ENCODE measurements around the gene EHMT1.

Gene EHMT1

GRCh38 chr9:137837345-137838278 lies 218.8 kb downstream of the EHMT1 start:
- Histone ChIP-seq H3K9me3 (ENCODE audit: control insufficient read depth, low read length) (no peaks in the 10 kb centered on the region), H3K14ac (ENCODE audit: low read length in 2 of 2) (no peak overlapping the region), H3K4me3 (ENCODE audit: insufficient read depth in 1 of 2, low read depth in 1 of 2, low read length in 2 of 2) (no peak overlapping the region), H3K9ac (ENCODE audit: low read length) (no peak overlapping the region), H3K27ac (ENCODE audit: low read length, poor library complexity, severe bottlenecking) (no peak overlapping the region), H2BK15ac (ENCODE audit: low read depth, poor library complexity, severe bottlenecking) (no peak overlapping the region), H3K4me2 (ENCODE audit: low read length, poor library complexity, severe bottlenecking) (no peak overlapping the region), H3K18ac (ENCODE audit: low read depth in 1 of 2, low read length in 2 of 2) (no peak overlapping the region), H2BK5ac (ENCODE audit: low read depth, low read length, poor library complexity, severe bottlenecking) (no peak overlapping the region), H3K79me1 (replicated peaks; ENCODE audit: low read length, poor library complexity, severe bottlenecking) (peaks cover 33% of the 10 kb centered on the region), H4K8ac (ENCODE audit: low read length) (no peak overlapping the region), H3K4ac (ENCODE audit: low read depth in 1 of 2, low read length in 2 of 2) (no peak overlapping the region), H3K27me3 (ENCODE audit: control insufficient read depth in 1 of 2, insufficient read depth in 1 of 2, low read length in 2 of 2) (no peaks in the 10 kb centered on the region), H3K36me3 (ENCODE audit: control insufficient read depth in 1 of 2, insufficient read depth in 2 of 2, low read depth in 1 of 2, low read length in 2 of 2) (peaks cover 46 to 55% of the 10 kb centered on the region in 2 experiments), H3K4me1 (ENCODE audit: control insufficient read depth, insufficient read depth, low read depth, low read length) (no peaks in the 10 kb centered on the region), H2AK5ac (ENCODE audit: low read length, severe bottlenecking) (no peak overlapping the region), H3K23ac (ENCODE audit: low read length in 2 of 2) (no peak overlapping the region), H2AFZ (ENCODE audit: low read depth, low read length) (no peak overlapping the region), H2BK120ac (ENCODE audit: low read depth, low read length) (no peak overlapping the region), H2BK12ac (ENCODE audit: low read length in 2 of 2) (no peak overlapping the region), H4K91ac (ENCODE audit: low read length) (no peak overlapping the region)
- no peak for DNase-seq
- WGBS: 94% methylated on average over 15 of the region's 20 CpGs

- Histone ChIP-seq H2AK5ac (ENCODE audit: low read length, severe bottlenecking) (no peak overlapping the region), H3K27me3 (ENCODE audit: control insufficient read depth in 1 of 2, insufficient read depth in 1 of 2, low read length in 2 of 2) (no peaks in the 10 kb centered on the region), H3K79me1 (replicated peaks; ENCODE audit: low read length, poor library complexity, severe bottlenecking) (peaks cover 24% of the 10 kb centered on the region), H2BK12ac (ENCODE audit: low read length in 2 of 2) (no peak overlapping the region), H2BK15ac (ENCODE audit: low read depth, poor library complexity, severe bottlenecking) (no peak overlapping the region), H3K4me1 (ENCODE audit: control insufficient read depth, insufficient read depth, low read depth, low read length) (no peaks in the 10 kb centered on the region), H4K91ac (ENCODE audit: low read length) (no peak overlapping the region), H3K27ac (ENCODE audit: low read length, poor library complexity, severe bottlenecking) (no peak overlapping the region), H3K36me3 (ENCODE audit: control insufficient read depth in 1 of 2, insufficient read depth in 2 of 2, low read depth in 1 of 2, low read length in 2 of 2) (peaks cover 37 to 46% of the 10 kb centered on the region in 2 experiments), H3K4me2 (ENCODE audit: low read length, poor library complexity, severe bottlenecking) (no peak overlapping the region), H3K14ac (ENCODE audit: low read length in 2 of 2) (no peak overlapping the region), H3K9ac (ENCODE audit: low read length) (no peak overlapping the region), H4K8ac (ENCODE audit: low read length) (no peak overlapping the region), H3K18ac (ENCODE audit: low read depth in 1 of 2, low read length in 2 of 2) (no peak overlapping the region), H3K9me3 (ENCODE audit: control insufficient read depth, low read length) (no peaks in the 10 kb centered on the region), H3K4me3 (ENCODE audit: insufficient read depth in 1 of 2, low read depth in 1 of 2, low read length in 2 of 2) (no peak overlapping the region), H2BK120ac (ENCODE audit: low read depth, low read length) (no peak overlapping the region), H3K4ac (ENCODE audit: low read depth in 1 of 2, low read length in 2 of 2) (no peak overlapping the region), H3K23ac (ENCODE audit: low read length in 2 of 2) (no peak overlapping the region), H2AFZ (ENCODE audit: low read depth, low read length) (no peak overlapping the region), H2BK5ac (ENCODE audit: low read depth, low read length, poor library complexity, severe bottlenecking) (no peak overlapping the region)
- WGBS: 98% methylated on average over 9 of the region's 10 CpGs
- DNase-seq: no peak
These were observed 219.8 kb downstream of the EHMT1 start for GRCh38 chr9:137838576-137838975.

GRCh38 chr9:137843355-137843754 lies 224.6 kb downstream of the EHMT1 start:
- Histone ChIP-seq H3K4me3 (ENCODE audit: insufficient read depth in 1 of 2, low read depth in 1 of 2, low read length in 2 of 2) (no peak overlapping the region), H3K27ac (ENCODE audit: low read length, poor library complexity, severe bottlenecking) (no peak overlapping the region)
- WGBS: 86% methylated on average over 9 of the region's 9 CpGs

GRCh38 chr9:137851516-137852267 lies 232.9 kb downstream of the EHMT1 start:
- no peaks in the 10 kb centered on the region for H3K79me1 ChIP-seq (replicated peaks; ENCODE audit: low read length, poor library complexity, severe bottlenecking)
- no peak overlapping the region for H3K4me3 ChIP-seq (ENCODE audit: insufficient read depth in 1 of 2, low read depth in 1 of 2, low read length in 2 of 2)
- no peak overlapping the region for H2AFZ ChIP-seq (ENCODE audit: low read depth, low read length)
- no peaks in the 10 kb centered on the region for H3K27me3 ChIP-seq (ENCODE audit: control insufficient read depth in 1 of 2, insufficient read depth in 1 of 2, low read length in 2 of 2)
- no peak overlapping the region for H2BK120ac ChIP-seq (ENCODE audit: low read depth, low read length)
- H2BK15ac ChIP-seq (ENCODE audit: low read depth, poor library complexity, severe bottlenecking): no peak overlapping the region
- H2BK12ac ChIP-seq (ENCODE audit: low read length in 2 of 2): no peak overlapping the region
- H3K4ac ChIP-seq (ENCODE audit: low read depth in 1 of 2, low read length in 2 of 2): no peak overlapping the region
- H3K9ac ChIP-seq (ENCODE audit: low read length): no peak overlapping the region
- no peaks in the 10 kb centered on the region for H3K4me1 ChIP-seq (ENCODE audit: control insufficient read depth, insufficient read depth, low read depth, low read length)
- H3K18ac ChIP-seq (ENCODE audit: low read depth in 1 of 2, low read length in 2 of 2): no peak overlapping the region
- no peak overlapping the region for H2AK5ac ChIP-seq (ENCODE audit: low read length, severe bottlenecking)
- H3K27ac ChIP-seq (ENCODE audit: low read length, poor library complexity, severe bottlenecking): no peak overlapping the region
- no peak overlapping the region for H4K91ac ChIP-seq (ENCODE audit: low read length)
- no peak for DNase-seq
- no peak overlapping the region for H2BK5ac ChIP-seq (ENCODE audit: low read depth, low read length, poor library complexity, severe bottlenecking)
- no peak overlapping the region for H3K4me2 ChIP-seq (ENCODE audit: low read length, poor library complexity, severe bottlenecking)
- H4K8ac ChIP-seq (ENCODE audit: low read length): no peak overlapping the region
- H3K14ac ChIP-seq (ENCODE audit: low read length in 2 of 2): no peak overlapping the region
- no peaks in the 10 kb centered on the region for H3K36me3 ChIP-seq (ENCODE audit: control insufficient read depth in 1 of 2, insufficient read depth in 2 of 2, low read depth in 1 of 2, low read length in 2 of 2)
- H3K23ac ChIP-seq (ENCODE audit: low read length in 2 of 2): no peak overlapping the region
- H3K9me3 ChIP-seq (ENCODE audit: control insufficient read depth, low read length): peaks cover 26% of the 10 kb centered on the region
- WGBS: 62% methylated on average over 5 of the region's 5 CpGs

More at GRCh38 chr9:137843355-137843754, 224.6 kb downstream of the EHMT1 start:
- Histone ChIP-seq H3K4me1 (ENCODE audit: control insufficient read depth, insufficient read depth, low read depth, low read length) (no peaks in the 10 kb centered on the region), H2BK5ac (ENCODE audit: low read depth, low read length, poor library complexity, severe bottlenecking) (no peak overlapping the region), H3K27me3 (ENCODE audit: control insufficient read depth in 1 of 2, insufficient read depth in 1 of 2, low read length in 2 of 2) (no peaks in the 10 kb centered on the region), H3K9ac (ENCODE audit: low read length) (no peak overlapping the region), H2AK5ac (ENCODE audit: low read length, severe bottlenecking) (no peak overlapping the region), H3K18ac (ENCODE audit: low read depth in 1 of 2, low read length in 2 of 2) (no peak overlapping the region), H3K14ac (ENCODE audit: low read length in 2 of 2) (no peak overlapping the region), H2BK120ac (ENCODE audit: low read depth, low read length) (no peak overlapping the region), H3K23ac (ENCODE audit: low read length in 2 of 2) (no peak overlapping the region), H3K4me2 (ENCODE audit: low read length, poor library complexity, severe bottlenecking) (no peak overlapping the region), H3K4ac (ENCODE audit: low read depth in 1 of 2, low read length in 2 of 2) (no peak overlapping the region), H2BK12ac (ENCODE audit: low read length in 2 of 2) (no peak overlapping the region), H4K8ac (ENCODE audit: low read length) (no peak overlapping the region), H3K36me3 (ENCODE audit: control insufficient read depth in 1 of 2, insufficient read depth in 2 of 2, low read depth in 1 of 2, low read length in 2 of 2) (peaks cover 2% of the 10 kb centered on the region in 2 experiments), H4K91ac (ENCODE audit: low read length) (no peak overlapping the region), H2BK15ac (ENCODE audit: low read depth, poor library complexity, severe bottlenecking) (no peak overlapping the region), H2AFZ (ENCODE audit: low read depth, low read length) (no peak overlapping the region), H3K9me3 (ENCODE audit: control insufficient read depth, low read length) (no peaks in the 10 kb centered on the region), H3K79me1 (replicated peaks; ENCODE audit: low read length, poor library complexity, severe bottlenecking) (peaks cover 1% of the 10 kb centered on the region)
- no peak for DNase-seq
